OCI-LY1 (cell line): ENCODE data around the gene SMPDL3A.

ENCODE experiments used
- H2AFZ ChIP-seq: fragments of 200-600 bp; sonication (generic), shearing (Covaris generic); 2 replicates; pipeline ENCODE4 v1.6.0; 2014; ENCODE audit warnings: antibody characterized with exemption, mild to moderate bottlenecking, low read length
- H3F3A ChIP-seq: fragments of 200-600 bp; sonication (generic), shearing (Covaris generic); 2 replicates; pipeline ENCODE4 v1.6.0; 2014; ENCODE audit warnings: mild to moderate bottlenecking, antibody characterized with exemption, low read length, moderate library complexity; ENCODE audit not compliant: insufficient read depth
- H3K27ac ChIP-seq: fragments of 200-600 bp; sonication (generic); 2 replicates; pipeline ENCODE4 v1.5.1; 2014; ENCODE audit warnings: low read length, mixed run types, mild to moderate bottlenecking, low read depth; ENCODE audit not compliant: poor library complexity, severe bottlenecking
- H3K27me3 ChIP-seq: fragments of 200-600 bp; sonication (generic); 2 replicates; pipeline ENCODE4 v1.6.0; 2014; ENCODE audit warnings: antibody characterized with exemption, mild to moderate bottlenecking, low read length, moderate library complexity; ENCODE audit not compliant: insufficient read depth
- H3K36me3 ChIP-seq: fragments of 200-600 bp; sonication (generic); 2 replicates; pipeline ENCODE4 v1.6.1; 2014; ENCODE audit warnings: mild to moderate bottlenecking, antibody characterized with exemption, low read length, moderate library complexity, mixed read lengths; ENCODE audit not compliant: insufficient read depth
- H3K4me1 ChIP-seq: fragments of 200-600 bp; sonication (generic); 2 replicates; pipeline ENCODE4 v1.5.1; 2014; ENCODE audit warnings: mild to moderate bottlenecking, low read length, moderate library complexity; ENCODE audit not compliant: insufficient read depth, severe bottlenecking
- H3K4me2 ChIP-seq: fragments of 200-600 bp; sonication (generic), shearing (Covaris generic); 2 replicates; pipeline ENCODE4 v1.6.1; 2014; ENCODE audit warnings: low read length
- H3K4me3 ChIP-seq: fragments of 200-600 bp; sonication (generic); 2 replicates; pipeline ENCODE4 v1.5.1; 2014; ENCODE audit warnings: low read length, low read depth, mild to moderate bottlenecking, mixed read lengths; ENCODE audit not compliant: poor library complexity, severe bottlenecking
- H3K79me2 ChIP-seq: fragments of 200-600 bp; shearing (Covaris generic); 2 replicates; pipeline ENCODE4 v1.6.1; 2016; ENCODE audit warnings: mixed run types, low read length, mixed read lengths; ENCODE audit not compliant: insufficient read depth
- H3K9ac ChIP-seq: fragments of 200-600 bp; sonication (generic), shearing (Covaris generic); 2 replicates; pipeline ENCODE4 v1.6.1; 2014; ENCODE audit warnings: mild to moderate bottlenecking, low read length, mixed read lengths
- H3K9me2 ChIP-seq: fragments of 200-600 bp; sonication (generic), shearing (Covaris generic); 2 replicates; pipeline ENCODE4 v1.6.1; 2014; ENCODE audit warnings: low read depth, mild to moderate bottlenecking, low read length, mixed read lengths
- H3K9me3 ChIP-seq: fragments of 200-600 bp; shearing (Covaris generic); 2 replicates; pipeline ENCODE4 v1.6.1; 2014; ENCODE audit warnings: low read length, mixed read lengths
- H4K20me1 ChIP-seq: fragments of 200-600 bp; sonication (generic), shearing (Covaris generic); 2 replicates; pipeline ENCODE4 v1.6.0; 2016; ENCODE audit warnings: mild to moderate bottlenecking, low read length; ENCODE audit not compliant: insufficient read depth
- EZH2 ChIP-seq: fragments of 200-600 bp; sonication (generic), shearing (Covaris generic); IDR thresholded peaks from 2 replicates; pipeline ENCODE4 v1.8.0; 2017; ENCODE audit warnings: borderline replicate concordance, mixed run types, mild to moderate bottlenecking, antibody characterized with exemption, low read length, moderate library complexity, mixed read lengths
- TF ChIP-seq, protein P1 (sequence below): fragments of 200-600 bp; sonication (generic), shearing (Covaris generic); IDR thresholded peaks from 2 replicates; pipeline ENCODE4 v1.5.1; 2017; ENCODE audit warnings: mild to moderate bottlenecking, antibody characterized with exemption, low read length, moderate library complexity, mixed read lengths

Gene SMPDL3A

DNA sequence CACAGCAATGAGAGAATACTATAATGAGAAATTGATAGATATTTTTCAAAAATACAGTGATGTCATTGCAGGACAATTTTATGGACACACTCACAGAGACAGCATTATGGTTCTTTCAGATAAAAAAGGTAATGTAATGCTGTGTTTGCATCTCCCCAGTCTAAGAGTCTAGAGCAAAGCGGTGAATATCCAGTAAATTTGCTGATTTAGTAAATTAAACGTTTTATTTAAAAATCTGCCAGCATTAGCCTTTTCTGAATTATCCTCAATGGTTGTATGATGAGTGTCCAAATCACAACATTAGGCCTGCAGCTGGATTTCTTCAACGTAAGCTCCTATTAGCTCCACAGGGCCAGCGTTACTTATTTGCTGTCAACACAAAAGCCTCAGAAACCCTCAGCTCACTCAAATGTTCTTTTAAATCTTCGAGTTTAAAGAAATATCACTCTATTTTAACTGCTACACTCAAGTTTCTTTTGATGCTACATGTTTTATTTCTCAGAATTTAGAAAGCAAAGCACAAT is 16.0 kb downstream of the SMPDL3A start:
- TF ChIP-seq, protein P1, sequence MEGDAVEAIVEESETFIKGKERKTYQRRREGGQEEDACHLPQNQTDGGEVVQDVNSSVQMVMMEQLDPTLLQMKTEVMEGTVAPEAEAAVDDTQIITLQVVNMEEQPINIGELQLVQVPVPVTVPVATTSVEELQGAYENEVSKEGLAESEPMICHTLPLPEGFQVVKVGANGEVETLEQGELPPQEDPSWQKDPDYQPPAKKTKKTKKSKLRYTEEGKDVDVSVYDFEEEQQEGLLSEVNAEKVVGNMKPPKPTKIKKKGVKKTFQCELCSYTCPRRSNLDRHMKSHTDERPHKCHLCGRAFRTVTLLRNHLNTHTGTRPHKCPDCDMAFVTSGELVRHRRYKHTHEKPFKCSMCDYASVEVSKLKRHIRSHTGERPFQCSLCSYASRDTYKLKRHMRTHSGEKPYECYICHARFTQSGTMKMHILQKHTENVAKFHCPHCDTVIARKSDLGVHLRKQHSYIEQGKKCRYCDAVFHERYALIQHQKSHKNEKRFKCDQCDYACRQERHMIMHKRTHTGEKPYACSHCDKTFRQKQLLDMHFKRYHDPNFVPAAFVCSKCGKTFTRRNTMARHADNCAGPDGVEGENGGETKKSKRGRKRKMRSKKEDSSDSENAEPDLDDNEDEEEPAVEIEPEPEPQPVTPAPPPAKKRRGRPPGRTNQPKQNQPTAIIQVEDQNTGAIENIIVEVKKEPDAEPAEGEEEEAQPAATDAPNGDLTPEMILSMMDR: no peak
- TF ChIP-seq EZH2: no peak
- no peak overlapping the region for H3K9ac ChIP-seq
- no peaks in the 10 kb centered on the region for H3K9me3 ChIP-seq
- no peaks in the 10 kb centered on the region for H3K36me3 ChIP-seq
- H2AFZ ChIP-seq: no peak overlapping the region
- H3K79me2 ChIP-seq: no peaks in the 10 kb centered on the region
- H3K4me2 ChIP-seq: no peak overlapping the region
- H3K4me1 ChIP-seq: no peaks in the 10 kb centered on the region
- no peaks in the 10 kb centered on the region for H3K27me3 ChIP-seq
- no peak overlapping the region for H3K27ac ChIP-seq
- H4K20me1 ChIP-seq: no peaks in the 10 kb centered on the region
- H3F3A ChIP-seq: no peaks in the 10 kb centered on the region
- no peaks in the 10 kb centered on the region for H3K9me2 ChIP-seq
- H3K4me3 ChIP-seq: no peak overlapping the region

DNA sequence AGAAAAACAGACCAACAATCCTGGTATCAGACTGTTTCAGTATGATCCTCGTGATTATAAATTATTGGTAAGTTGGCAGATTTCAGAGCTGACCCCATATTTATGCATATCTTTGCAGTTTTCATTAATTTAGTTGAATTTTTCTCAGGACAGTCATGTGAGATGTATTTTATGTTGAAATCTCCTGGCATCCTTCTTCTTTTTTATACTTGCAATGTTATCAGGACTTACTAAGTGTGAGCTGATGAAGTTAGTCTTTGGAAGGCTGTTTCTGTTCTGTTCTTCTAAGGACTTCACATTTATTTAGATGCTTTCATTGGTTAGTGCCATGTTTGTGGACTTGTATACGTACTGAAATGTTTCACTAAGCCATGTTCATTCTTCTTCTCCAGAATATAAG is 17.2 kb downstream of the SMPDL3A start:
- H3K4me1 ChIP-seq: no peaks in the 10 kb centered on the region

DNA sequence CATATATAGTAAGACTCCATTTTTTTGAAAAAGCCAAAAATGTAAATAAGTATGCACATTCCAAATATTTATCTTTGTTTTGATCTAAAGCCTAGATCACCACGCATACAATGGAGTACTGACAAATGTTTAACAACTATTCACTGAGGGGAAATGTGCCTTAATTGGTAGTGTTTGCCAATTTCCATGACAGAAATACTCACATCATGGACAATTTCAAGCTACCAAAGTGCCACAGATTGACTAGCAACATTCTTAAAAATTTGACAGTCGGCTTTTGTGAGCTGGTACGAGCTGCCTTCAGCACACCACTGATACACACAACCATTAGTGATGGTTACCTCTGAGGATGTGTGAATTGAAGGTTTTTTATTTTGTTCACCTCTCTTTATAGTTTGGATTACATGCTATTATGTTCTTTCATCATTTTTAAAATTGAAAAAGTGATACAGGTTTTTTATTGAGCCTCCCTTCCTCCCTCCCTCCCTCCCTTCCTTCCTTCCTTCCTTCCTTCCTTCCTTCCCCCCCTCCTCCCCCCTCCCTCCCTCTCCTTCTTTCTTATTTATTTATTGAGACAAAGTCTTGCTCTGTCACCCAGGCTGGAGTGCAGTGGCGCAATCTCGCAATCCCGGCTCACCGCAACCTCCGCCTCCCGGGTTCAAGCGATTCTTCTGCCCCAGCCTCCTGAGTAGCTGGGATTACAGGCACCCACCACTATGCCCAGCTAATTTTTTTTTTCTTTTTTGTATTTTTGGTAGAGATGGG is 19.2 kb downstream of the SMPDL3A start:
- H3K9ac ChIP-seq: no peak overlapping the region
- H3K27ac ChIP-seq: no peak overlapping the region
- H2AFZ ChIP-seq: no peak overlapping the region
- no peaks in the 10 kb centered on the region for H3K9me3 ChIP-seq
- no peak overlapping the region for H3K4me3 ChIP-seq
- TF ChIP-seq, protein P1: no peak
- H3F3A ChIP-seq: no peaks in the 10 kb centered on the region
- no peaks in the 10 kb centered on the region for H3K9me2 ChIP-seq
- H3K27me3 ChIP-seq: no peaks in the 10 kb centered on the region
- H3K4me2 ChIP-seq: no peak overlapping the region
- H3K79me2 ChIP-seq: no peaks in the 10 kb centered on the region
- no peaks in the 10 kb centered on the region for H3K4me1 ChIP-seq
- no peaks in the 10 kb centered on the region for H4K20me1 ChIP-seq
- H3K36me3 ChIP-seq: no peaks in the 10 kb centered on the region

More for the DNA sequence above, 17.2 kb downstream of the SMPDL3A start:
- no peak overlapping the region for H3K4me3 ChIP-seq
- TF ChIP-seq, protein P1: no peak
- no peak for TF ChIP-seq EZH2
- no peak overlapping the region for H3K9ac ChIP-seq
- H4K20me1 ChIP-seq: no peaks in the 10 kb centered on the region
- H3F3A ChIP-seq: no peaks in the 10 kb centered on the region
- H3K9me3 ChIP-seq: no peaks in the 10 kb centered on the region
- no peaks in the 10 kb centered on the region for H3K36me3 ChIP-seq
- no peak overlapping the region for H2AFZ ChIP-seq
- no peaks in the 10 kb centered on the region for H3K79me2 ChIP-seq
- H3K27ac ChIP-seq: no peak overlapping the region
- no peak overlapping the region for H3K4me2 ChIP-seq
- H3K27me3 ChIP-seq: no peaks in the 10 kb centered on the region
- no peaks in the 10 kb centered on the region for H3K9me2 ChIP-seq
